Endothelial cell of umbilical vein (primary cell): ENCODE data around the gene DCAF10. TPM values are rescaled to one million over a fixed set of nuclear protein-coding genes. Genes with fewer than 3 reads are reported as not detected.

Experiments
- BruUV-seq: library from RNA; stranded (reverse); fragments of 400-500 nt; replicated peaks from 2 replicates; lab custom pipeline; 2021; lab: Mats Ljungman, UMichigan
- CTCF ChIA-PET: fragments of 300-600, 350-600 bp; sonication (Branson Sonifier 250); formaldehyde crosslinking; loops from one replicate; lab custom pipeline; 2021; ENCODE audit warnings: antibody characterized with exemption, inconsistent platforms; lab: Charles Lee
- POLR2A ChIA-PET: fragments of 300-600, 350-600 bp; sonication (Branson Sonifier 250); formaldehyde crosslinking; loops from one replicate; lab custom pipeline; 2021; ENCODE audit warnings: antibody characterized with exemption, inconsistent platforms; lab: Charles Lee
- DNase-seq: peaks from one replicate; pipeline ENCODE4 v3.0.0-alpha.2; 2011; ENCODE audit warnings: low read depth, low spot score
- FAIRE-seq: peaks from 2 replicates; lab custom pipeline; 2011; peaks lifted over from hg19 to GRCh38; lab: Jason Lieb, UNC
- H2AFZ ChIP-seq: 2 replicates; pipeline ENCODE4 v1.6.0; 2012; ENCODE audit warnings: low read depth, low read length, control low read depth, inconsistent platforms
- H3K27ac ChIP-seq: 2 replicates; pipeline ENCODE4 v1.5.1; 2011; ENCODE audit warnings: low read depth, mild to moderate bottlenecking, control low read depth, low read length, moderate library complexity; ENCODE audit not compliant: insufficient read depth
- H3K27me3 ChIP-seq, 2 experiments: 2 replicates each; pipeline versions ENCODE4 v1.6.0 to v1.6.1; 2011; ENCODE audit warnings: low read length in 2 of 2, mixed read lengths in 1 of 2; ENCODE audit not compliant: control insufficient read depth in 2 of 2, insufficient read depth in 2 of 2
- H3K36me3 ChIP-seq, 2 experiments: 2 replicates in 1 of 2; 3 replicates in 1 of 2; pipeline ENCODE4 v1.5.1; 2011; ENCODE audit warnings: low read length in 2 of 2, mild to moderate bottlenecking in 1 of 2, moderate library complexity in 1 of 2; ENCODE audit not compliant: control insufficient read depth in 2 of 2, insufficient read depth in 2 of 2; ENCODE audit errors: extremely low read depth in 1 of 2
- H3K4me1 ChIP-seq: 3 replicates; pipeline ENCODE4 v1.5.1; 2011; ENCODE audit warnings: mild to moderate bottlenecking, low read length; ENCODE audit not compliant: control insufficient read depth, insufficient read depth; ENCODE audit errors: extremely low read depth
- H3K4me2 ChIP-seq: 2 replicates; pipeline ENCODE4 v1.6.1; 2011; ENCODE audit warnings: low read length, control low read depth, mixed read lengths; ENCODE audit not compliant: insufficient read depth
- H3K4me3 ChIP-seq, 3 experiments: fragments of 200-600 bp in 1 of 3; sonication (generic), shearing (Covaris generic) in 1 of 3; replicated peaks in 1 of 3; 2 replicates each; pipeline ENCODE4 v1.5.1; 2011 to 2016; ENCODE audit warnings: control low read depth in 3 of 3, low read length in 3 of 3, mild to moderate bottlenecking in 2 of 3, inconsistent platforms in 1 of 3, low read depth in 1 of 3, moderate library complexity in 1 of 3; ENCODE audit not compliant: insufficient read depth in 1 of 3
- H3K79me2 ChIP-seq: 2 replicates; pipeline ENCODE4 v1.6.0; 2012; ENCODE audit warnings: low read length, inconsistent platforms; ENCODE audit not compliant: control insufficient read depth, insufficient read depth
- H3K9ac ChIP-seq: replicated peaks from 2 replicates; pipeline ENCODE3; 2011; ENCODE audit warnings: low read length, control low read depth; ENCODE audit not compliant: insufficient read depth; ENCODE audit errors: extremely low read depth
- H3K9me1 ChIP-seq: replicated peaks from 3 replicates; pipeline ENCODE4 v1.6.0; 2011; ENCODE audit warnings: mild to moderate bottlenecking, low read length; ENCODE audit not compliant: control insufficient read depth, insufficient read depth; ENCODE audit errors: extremely low read depth
- H3K9me3 ChIP-seq: replicated peaks from 2 replicates; pipeline ENCODE4 v1.5.1; 2012; ENCODE audit warnings: low read length, inconsistent platforms; ENCODE audit not compliant: control insufficient read depth, insufficient read depth
- H4K20me1 ChIP-seq: replicated peaks from 2 replicates; pipeline ENCODE3; 2011; ENCODE audit warnings: mild to moderate bottlenecking, low read length; ENCODE audit not compliant: control insufficient read depth, insufficient read depth; ENCODE audit errors: extremely low read depth
- CTCF ChIP-seq, 2 donors: IDR thresholded peaks; 1 replicate in 1 of 2; 2 replicates in 1 of 2; pipeline ENCODE4 v1.5.1; 2011; ENCODE audit warnings: low read length in 2 of 2, mild to moderate bottlenecking in 2 of 2, moderate library complexity in 2 of 2, control low read depth in 1 of 2, inconsistent platforms in 1 of 2, low read depth in 1 of 2; ENCODE audit not compliant: insufficient read depth in 1 of 2; ENCODE audit errors: extremely low read depth in 1 of 2
- EZH2 ChIP-seq: IDR thresholded peaks from 2 replicates; pipeline ENCODE4 v1.6.1; 2012; ENCODE audit warnings: borderline replicate concordance, low read depth, mild to moderate bottlenecking, moderate library complexity, low read length, inconsistent platforms; ENCODE audit not compliant: severe bottlenecking
- FOS ChIP-seq: IDR thresholded peaks from 2 replicates; pipeline ENCODE4 v1.6.1; 2011; ENCODE audit warnings: mild to moderate bottlenecking, low read length, moderate library complexity, borderline replicate concordance; ENCODE audit not compliant: insufficient read depth
- JUN ChIP-seq: IDR thresholded peaks from 2 replicates; pipeline ENCODE4 v1.6.1; 2011; ENCODE audit warnings: borderline replicate concordance, low read depth; ENCODE audit not compliant: insufficient read length, insufficient read depth
- POLR2A ChIP-seq: IDR thresholded peaks from 2 replicates; pipeline ENCODE4 v1.6.1; 2012; ENCODE audit warnings: low read depth, mild to moderate bottlenecking, control low read depth, low read length
- dilution Hi-C: fragments of 300-500 bp; cut with MboI; formaldehyde crosslinking; loops from one replicate; pipeline ENCODE4 v1.15.0; 2019; ENCODE audit warnings: low sequenced_read_pairs; ENCODE audit not compliant: extremely low pct_ligation_motif_present
- intact Hi-C: fragments of 100-400 bp; cut with micrococcal nuclease; formaldehyde crosslinking; loops from one replicate; pipeline ENCODE4 v1.10.0; 2022
- polyA plus RNA-seq, 4 experiments: library from polyadenylated mRNA; depleted of rRNA in 3 of 4; stranded (reverse) in 3 of 4; unstranded in 1 of 4; fragments of >200 nt; gene quantifications; 2 replicates each; pipeline versions ENCODE4 v1.2.1 to v1.2.3, GENCODE V29; 2011 to 2012; ENCODE audit warnings: missing spikeins in 1 of 4
- total RNA-seq: library from RNA; stranded (reverse); gene quantifications from 2 replicates; pipeline ENCODE4 v1.2.3, GENCODE V29; 2021
- TF ChIP-seq, protein P1 (sequence below): IDR thresholded peaks from 2 replicates; pipeline ENCODE4 v1.6.1; 2011; ENCODE audit not compliant: insufficient read depth, insufficient read length

DCAF10 gene
- total and polyA plus RNA-seq, 2 donors (not counting 3 experiments of a cell fraction or from before 2014, with no cell fraction given) = 13.1 to 21.5 TPM

DNA sequence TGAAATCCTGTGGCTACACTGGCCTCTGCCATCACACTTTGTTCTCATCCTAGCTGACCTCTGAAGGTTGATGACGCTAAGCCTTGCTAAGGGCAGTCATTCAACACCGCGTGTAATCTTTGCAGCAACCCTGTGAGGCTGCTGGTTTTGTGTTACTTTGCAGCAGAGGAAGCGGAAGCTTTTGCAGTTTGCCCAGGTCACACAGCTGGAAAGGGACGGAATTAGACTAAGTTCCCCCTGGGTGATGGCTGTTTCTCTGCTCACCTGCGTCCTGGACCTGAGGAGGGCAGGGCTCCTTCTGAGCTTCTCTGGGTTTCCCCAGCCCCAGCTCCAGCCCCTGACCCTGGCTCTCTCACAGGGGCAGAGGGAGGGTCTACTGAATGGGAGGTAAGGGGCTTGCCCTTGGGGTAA is 110.7 kb downstream of the DCAF10 start:
- CTCF ChIA-PET = interaction anchor here (0.9 to 7.3 kb wide), 5 partner anchors 158 to 452 kb away, joined by 3 to 130 read pairs (median 82); partner anchors contain the start of gene SHB
- FAIRE-seq = no peak

More for the DNA sequence above, 110.7 kb downstream of the DCAF10 start:
- Histone ChIP-seq H2AFZ (no peak overlapping the region), H3K9ac (no peak overlapping the region), H3K36me3 (no peaks in the 10 kb centered on the region), H3K4me1 (no peaks in the 10 kb centered on the region), H3K9me1 (no peaks in the 10 kb centered on the region), H3K9me3 (no peaks in the 10 kb centered on the region), H3K4me2 (no peak overlapping the region), H3K79me2 (no peaks in the 10 kb centered on the region), H3K4me3 (no peak overlapping the region), H3K27ac (no peak overlapping the region), H3K27me3 (no peaks in the 10 kb centered on the region), H4K20me1 (no peaks in the 10 kb centered on the region)
- dilution Hi-C loops (no loop called here), intact Hi-C loops (no loop called here)
- POLR2A ChIA-PET = no interaction called here
- DNase-seq = no peak
- TF ChIP-seq JUN (no peak), EZH2 (no peak), POLR2A (no peak), FOS (no peak), CTCF (IDR thresholded peaks at IDR 0.05; ENCODE audit: extremely low read depth in 1 of 2, insufficient read depth in 1 of 2, low read depth in 1 of 2, low read length in 2 of 2) (no peak)
- TF ChIP-seq, protein P1, sequence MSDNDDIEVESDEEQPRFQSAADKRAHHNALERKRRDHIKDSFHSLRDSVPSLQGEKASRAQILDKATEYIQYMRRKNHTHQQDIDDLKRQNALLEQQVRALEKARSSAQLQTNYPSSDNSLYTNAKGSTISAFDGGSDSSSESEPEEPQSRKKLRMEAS = no peak
- BruUV-seq = no TSS peak
